Activated CD4-positive, alpha-beta memory T cell treated with anti-CD3 and anti-CD28 coated beads for 36 hours (primary cell): ENCODE measurements around the gene AK9. TPM values are rescaled to one million over a fixed set of nuclear protein-coding genes. Genes with fewer than 3 reads are reported as not detected.
A peak's percentile ranks its signal among the peaks of the same experiment; 100 is the strongest.
"Not testable (repeated sequence)": the region's sequence is repeated elsewhere in the genome, so short reads cannot be mapped to it uniquely, and the experiment has no call there.

ENCODE experiments used
- CTCF ChIA-PET: fragments of 350-600 bp; sonication (Branson Sonifier 250); formaldehyde crosslinking; loops from one replicate; lab custom pipeline; 2021; ENCODE audit warnings: antibody characterized with exemption, inconsistent platforms; lab: Charles Lee
- POLR2A ChIA-PET: fragments of 350-600 bp; sonication (Branson Sonifier 250); formaldehyde crosslinking; loops from one replicate; lab custom pipeline; 2021; ENCODE audit warnings: antibody characterized with exemption; lab: Charles Lee
- DNase-seq: peaks from one replicate; pipeline ENCODE4 v3.0.0-alpha.2; 2020
- H3K27ac Mint-ChIP-seq: one replicate; pipeline ENCODE4 v1.8.0; 2021; ENCODE audit warnings: mixed read lengths
- H3K27me3 Mint-ChIP-seq: one replicate; pipeline ENCODE4 v1.8.0; 2021; ENCODE audit warnings: mixed read lengths
- H3K36me3 Mint-ChIP-seq: one replicate; pipeline ENCODE4 v1.8.0; 2021; ENCODE audit warnings: mixed read lengths
- H3K4me1 Mint-ChIP-seq: one replicate; pipeline ENCODE4 v1.8.0; 2021; ENCODE audit warnings: low read depth, mixed read lengths
- H3K4me3 Mint-ChIP-seq: one replicate; pipeline ENCODE4 v1.8.0; 2021; ENCODE audit warnings: mild to moderate bottlenecking, mixed read lengths
- H3K9me3 Mint-ChIP-seq: one replicate; pipeline ENCODE4 v1.8.0; 2021; ENCODE audit warnings: mixed read lengths
- intact Hi-C: fragments of 100-400 bp; cut with micrococcal nuclease; formaldehyde crosslinking; loops from one replicate; pipeline ENCODE4 v1.15.1; 2023
- total RNA-seq, 2 experiments: library from RNA; stranded (reverse); gene quantifications; one replicate each; pipeline ENCODE4 v1.2.3, GENCODE V29; 2021

Gene AK9
- total RNA-seq, 2 experiments from 2014 or later: 2.2 to 2.8 TPM

GRCh38 chr6:109461733-109462526 lies 229.1 kb downstream of the AK9 start:
- ChIA-PET POLR2A (interaction anchor here (0.8 kb wide), 1 partner anchor 11 kb away, joined by 3 read pairs; no protein-coding TSS in a partner anchor), CTCF (no interaction called here)
- intact Hi-C loops: no loop called here
- Mint-ChIP-seq H3K4me1 (peaks cover 72% of the 10 kb centered on the region), H3K36me3 (peaks cover 46% of the 10 kb centered on the region), H3K27ac (peak overlapping the region; percentile 50), H3K9me3 (peaks cover 4% of the 10 kb centered on the region), H3K4me3 (no peak overlapping the region), H3K27me3 (no peaks in the 10 kb centered on the region)
- DNase-seq: no peak

GRCh38 chr6:109461205-109461604 lies 229.8 kb downstream of the AK9 start:
- CTCF ChIA-PET: interaction anchor here (1.4 kb wide), 1 partner anchor 18 kb away, joined by 3 read pairs; no protein-coding TSS in a partner anchor
- H3K4me3 Mint-ChIP-seq, H3K9me3 Mint-ChIP-seq, POLR2A ChIA-PET, H3K27me3 Mint-ChIP-seq, DNase-seq, intact Hi-C loops: not testable (repeated sequence)
- Mint-ChIP-seq H3K36me3 (peaks cover 42% of the 10 kb centered on the region), H3K4me1 (peaks cover 74% of the 10 kb centered on the region), H3K27ac (peak overlapping the region; percentile 43)

- ChIA-PET POLR2A (interaction anchor here (1.9 kb wide), 1 partner anchor 10 kb away, joined by 11 read pairs; no protein-coding TSS in a partner anchor), CTCF (interaction anchor here (0.6 to 1.5 kb wide), 3 partner anchors 12 to 1161 kb away, joined by 3 read pairs; no protein-coding TSS in a partner anchor)
- peaks cover 65% of the 10 kb centered on the region for H3K4me1 Mint-ChIP-seq
- intact Hi-C loops: no loop called here
- H3K36me3 Mint-ChIP-seq: peaks cover 33% of the 10 kb centered on the region
- H3K27ac Mint-ChIP-seq: no peak overlapping the region
- DNase-seq: no peak
- H3K4me3 Mint-ChIP-seq: no peak overlapping the region
- H3K9me3 Mint-ChIP-seq: peaks cover 4% of the 10 kb centered on the region
- H3K27me3 Mint-ChIP-seq: no peaks in the 10 kb centered on the region
Observed at GRCh38 chr6:109460161-109460829, 230.7 kb downstream of the AK9 start.

- Mint-ChIP-seq H3K27me3 (no peaks in the 10 kb centered on the region), H3K4me1 (peaks cover 64% of the 10 kb centered on the region), H3K4me3 (no peak overlapping the region), H3K9me3 (peaks cover 4% of the 10 kb centered on the region), H3K27ac (peak overlapping the region; percentile 39), H3K36me3 (peaks cover 24% of the 10 kb centered on the region)
- POLR2A ChIA-PET: interaction anchor here (0.6 to 1.9 kb wide), 4 partner anchors 11 to 1441 kb away, joined by 3 to 11 read pairs (median 4); partner anchors contain the start of gene ZBTB24
- peak; percentile 71 for DNase-seq
- intact Hi-C loops: loop anchor here (1.0 to 5.0 kb wide), 6 partner anchors 13 to 897 kb away; partner anchors contain the start of genes AK9, FIG4, FOXO3 and SESN1
- CTCF ChIA-PET: interaction anchor here (1.0 to 1.5 kb wide), 4 partner anchors 10 to 75 kb away, joined by 3 to 4 read pairs (median 3); no protein-coding TSS in a partner anchor
Observed at GRCh38 chr6:109458774-109459531, 232.0 kb downstream of the AK9 start.

GRCh38 chr6:109457562-109457996 lies 233.4 kb downstream of the AK9 start:
- Mint-ChIP-seq H3K27ac (no peak overlapping the region), H3K36me3 (peaks cover 23% of the 10 kb centered on the region), H3K9me3 (peaks cover 4% of the 10 kb centered on the region), H3K27me3 (no peaks in the 10 kb centered on the region), H3K4me1 (peaks cover 71% of the 10 kb centered on the region), H3K4me3 (no peak overlapping the region)
- no peak for DNase-seq
- POLR2A ChIA-PET: interaction anchor here (1.3 to 3.1 kb wide), 2 partner anchors 25 to 75 kb away, joined by 5 to 20 read pairs; partner anchors contain the start of gene CD164
- CTCF ChIA-PET: interaction anchor here (1.3 to 5.4 kb wide), 2 partner anchors 13 to 270 kb away, joined by 4 to 37 read pairs; no protein-coding TSS in a partner anchor
- intact Hi-C loops: loop anchor here (5.0 kb wide), 3 partner anchors 270 to 895 kb away; partner anchors contain the start of genes FOXO3 and SESN1

- Mint-ChIP-seq H3K27me3 (no peaks in the 10 kb centered on the region), H3K4me1 (peaks cover 66% of the 10 kb centered on the region), H3K4me3 (peak overlapping the region; percentile 11), H3K27ac (peak overlapping the region; percentile 8), H3K36me3 (peaks cover 19% of the 10 kb centered on the region), H3K9me3 (peaks cover 3% of the 10 kb centered on the region)
- DNase-seq: no peak
- CTCF ChIA-PET: interaction anchor here (1.3 to 5.4 kb wide), 3 partner anchors 13 to 269 kb away, joined by 4 to 37 read pairs (median 5); no protein-coding TSS in a partner anchor
- POLR2A ChIA-PET: interaction anchor here (1.3 to 5.5 kb wide), 4 partner anchors 15 to 83 kb away, joined by 5 to 37 read pairs (median 13); partner anchors contain the start of genes CD164, PPIL6 and SMPD2
- intact Hi-C loops: loop anchor here (5.0 kb wide), 3 partner anchors 270 to 895 kb away; partner anchors contain the start of genes FOXO3 and SESN1
Observed at GRCh38 chr6:109456710-109457561, 234.1 kb downstream of the AK9 start.

- no peak overlapping the region for H3K27ac Mint-ChIP-seq
- no peak for DNase-seq
- H3K9me3 Mint-ChIP-seq: no peaks in the 10 kb centered on the region
- peaks cover 63% of the 10 kb centered on the region for H3K4me1 Mint-ChIP-seq
- no peaks in the 10 kb centered on the region for H3K27me3 Mint-ChIP-seq
- intact Hi-C loops: loop anchor here (5.0 kb wide), 3 partner anchors 269 to 894 kb away; partner anchors contain the start of genes FOXO3 and SESN1
- H3K36me3 Mint-ChIP-seq: peaks cover 17% of the 10 kb centered on the region
- POLR2A ChIA-PET: interaction anchor here (0.5 to 5.5 kb wide), 7 partner anchors 12 to 284 kb away, joined by 3 to 37 read pairs (median 6); partner anchors contain the start of genes CD164, PPIL6, SMPD2 and ZBTB24
- peak overlapping the region; percentile 93 for H3K4me3 Mint-ChIP-seq
- CTCF ChIA-PET: interaction anchor here (1.4 to 5.4 kb wide), 2 partner anchors 12 to 73 kb away, joined by 5 to 37 read pairs; no protein-coding TSS in a partner anchor
Observed at GRCh38 chr6:109456111-109456583, 234.9 kb downstream of the AK9 start.

- peaks cover 16% of the 10 kb centered on the region for H3K36me3 Mint-ChIP-seq
- peak; percentile 78 for DNase-seq
- no peaks in the 10 kb centered on the region for H3K27me3 Mint-ChIP-seq
- peaks cover 67% of the 10 kb centered on the region for H3K4me1 Mint-ChIP-seq
- H3K4me3 Mint-ChIP-seq: peak within 1 kb of the TSS; percentile 93
- H3K27ac Mint-ChIP-seq: peak within 1 kb of the TSS; percentile 90
- ChIA-PET CTCF (interaction anchor here (0.8 to 5.4 kb wide), 4 partner anchors 11 to 72 kb away, joined by 3 to 37 read pairs (median 6); partner anchors contain the start of genes PPIL6 and SMPD2), POLR2A (interaction anchor here (0.5 to 5.5 kb wide), 8 partner anchors 11 to 284 kb away, joined by 3 to 37 read pairs (median 6); partner anchors contain the start of genes CD164, PPIL6, SMPD2 and ZBTB24)
- intact Hi-C loops: loop anchor here (1.0 to 5.0 kb wide), 5 partner anchors 15 to 893 kb away; partner anchors contain the start of genes FOXO3, PPIL6, SESN1 and SMPD2
- H3K9me3 Mint-ChIP-seq: no peaks in the 10 kb centered on the region
Observed at GRCh38 chr6:109455437-109456110, 235.4 kb downstream of the AK9 start, which contains the start of gene MICAL1. Gene MICAL1 (minus strand): TSS chr6:109455772. CDS start chr6:109454196, 1,576 bp downstream.
